Measurements from ENCODE around the gene PLPP1.

PLPP1 gene

GRCh38 chr5:55441107-55441771 lies 93.5 kb downstream of the PLPP1 start:
- DNase-seq (ENCODE audit: low spot score), result no peak
- in situ Hi-C loops (cut with MboI; ENCODE audit: low pct_unique_long_range_greater_than_20kb, low sequenced_read_pairs, unreplicated experiment), result no loop called here
- TF ChIP-seq CTCF (IDR thresholded peaks at IDR 0.05; ENCODE audit: extremely low read depth, insufficient read depth, missing control alignments), result no peak

DNA sequence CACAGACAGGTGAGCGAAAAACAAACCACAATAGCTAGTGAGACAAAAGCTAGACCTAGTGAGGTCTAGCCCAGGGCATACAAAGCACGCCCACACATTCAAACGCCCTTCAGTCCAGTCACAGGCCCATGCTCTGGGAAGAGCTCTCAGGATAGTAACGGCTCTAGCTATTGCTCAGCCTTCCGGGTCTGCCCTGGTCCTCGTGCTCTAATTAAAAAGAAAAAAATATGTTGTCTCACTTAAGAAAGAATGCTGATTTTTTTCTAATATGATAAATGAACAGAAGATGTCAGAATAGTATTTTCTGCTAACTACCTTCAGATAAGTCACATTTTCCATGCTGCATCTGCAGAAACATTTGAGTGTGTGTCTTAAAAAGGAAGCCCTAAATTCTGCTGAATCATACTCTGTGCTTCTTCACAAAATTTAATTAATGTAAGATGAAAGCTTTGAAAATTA lies 94.5 kb downstream of the PLPP1 start:
- no peak for DNase-seq (ENCODE audit: low spot score)
- in situ Hi-C loops (cut with MboI; ENCODE audit: low pct_unique_long_range_greater_than_20kb, low sequenced_read_pairs, unreplicated experiment), result no loop called here
- no peak for TF ChIP-seq CTCF (IDR thresholded peaks at IDR 0.05; ENCODE audit: extremely low read depth, insufficient read depth, missing control alignments)

DNA sequence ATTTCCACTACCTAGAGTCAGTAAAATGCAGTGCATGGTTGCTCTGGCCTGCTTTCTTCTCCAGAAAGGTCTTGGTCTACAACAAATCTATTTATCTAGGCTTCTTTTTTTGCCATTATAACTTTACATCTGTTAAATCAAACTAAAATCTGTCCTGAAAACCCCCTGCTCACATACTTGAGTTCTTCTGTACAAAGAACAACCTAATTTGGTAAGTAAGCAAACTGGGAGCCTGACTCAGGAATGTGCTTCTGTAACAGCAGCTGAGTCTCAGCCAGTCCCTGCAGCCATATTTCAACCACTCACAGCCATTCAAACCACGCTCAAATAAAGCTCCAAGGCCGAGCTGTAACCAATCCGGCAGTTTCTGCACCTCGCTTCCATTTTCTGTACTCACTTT lies 95.8 kb downstream of the PLPP1 start:
- TF ChIP-seq CTCF (IDR thresholded peaks at IDR 0.05; ENCODE audit: extremely low read depth, insufficient read depth, missing control alignments), result no peak
- in situ Hi-C loops (cut with MboI; ENCODE audit: low pct_unique_long_range_greater_than_20kb, low sequenced_read_pairs, unreplicated experiment), result no loop called here
- DNase-seq (ENCODE audit: low spot score), result no peak

GRCh38 chr5:55437859-55438206 lies 96.9 kb downstream of the PLPP1 start:
- DNase-seq (ENCODE audit: low spot score), result no peak
- in situ Hi-C loops (cut with MboI; ENCODE audit: low pct_unique_long_range_greater_than_20kb, low sequenced_read_pairs, unreplicated experiment), result no loop called here
- no peak for TF ChIP-seq CTCF (IDR thresholded peaks at IDR 0.05; ENCODE audit: extremely low read depth, insufficient read depth, missing control alignments)

- in situ Hi-C loops (cut with MboI; ENCODE audit: low pct_unique_long_range_greater_than_20kb, low sequenced_read_pairs, unreplicated experiment), result no loop called here
- DNase-seq (ENCODE audit: low spot score), result no peak
- TF ChIP-seq CTCF (IDR thresholded peaks at IDR 0.05; ENCODE audit: extremely low read depth, insufficient read depth, missing control alignments), result no peak
Measured at GRCh38 chr5:55437452-55437851, 97.3 kb downstream of the PLPP1 start.

DNA sequence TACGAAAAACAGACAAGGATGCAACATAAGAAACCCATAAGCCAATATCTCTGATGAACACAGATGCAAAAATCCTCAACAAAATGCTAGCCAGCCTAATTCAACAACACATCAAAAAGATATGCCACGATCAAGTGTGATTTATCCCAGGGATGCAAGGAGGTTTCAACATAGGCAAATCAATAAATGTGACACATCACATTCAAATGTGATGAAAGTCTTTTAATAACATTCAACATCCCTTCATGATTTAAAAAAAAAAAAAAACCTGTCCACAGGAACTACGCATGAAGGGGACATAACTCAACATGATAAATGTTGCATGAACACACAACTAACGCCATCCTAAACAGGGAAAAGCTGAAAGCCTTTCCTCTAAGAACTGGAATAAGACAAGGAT lies 102.2 kb downstream of the PLPP1 start:
- in situ Hi-C loops (cut with MboI; ENCODE audit: low pct_unique_long_range_greater_than_20kb, low sequenced_read_pairs, unreplicated experiment), result no loop called here
- TF ChIP-seq CTCF (IDR thresholded peaks at IDR 0.05; ENCODE audit: extremely low read depth, insufficient read depth, missing control alignments), result no peak

More for the DNA sequence above, 102.2 kb downstream of the PLPP1 start:
- DNase-seq (ENCODE audit: low spot score), result no peak
